ENCODE results near the gene OTOA.
"Not testable (repeated sequence)": the region's sequence is repeated elsewhere in the genome, so short reads cannot be mapped to it uniquely, and the experiment has no call there.

Gene OTOA

DNA sequence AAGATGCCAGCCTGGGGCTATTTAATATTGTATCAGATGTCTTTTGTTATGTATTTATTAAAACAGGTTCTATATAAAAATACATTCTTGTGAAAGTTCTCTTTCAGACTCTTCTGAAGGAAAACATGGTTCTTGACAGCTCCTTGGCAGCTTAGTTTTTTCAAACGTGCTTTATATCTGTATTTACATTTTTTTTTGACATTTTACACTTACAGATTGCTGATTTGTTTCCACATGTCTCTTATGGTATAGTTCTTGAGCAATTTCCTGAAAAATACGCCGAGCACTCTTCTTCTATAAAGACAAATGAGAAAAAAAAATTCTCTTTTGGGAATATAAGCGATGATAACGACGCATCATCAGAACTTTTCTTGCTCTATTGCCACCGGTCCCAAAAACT lies 20.9 kb upstream of the OTOA start:
- DNase-seq = no peak

DNA sequence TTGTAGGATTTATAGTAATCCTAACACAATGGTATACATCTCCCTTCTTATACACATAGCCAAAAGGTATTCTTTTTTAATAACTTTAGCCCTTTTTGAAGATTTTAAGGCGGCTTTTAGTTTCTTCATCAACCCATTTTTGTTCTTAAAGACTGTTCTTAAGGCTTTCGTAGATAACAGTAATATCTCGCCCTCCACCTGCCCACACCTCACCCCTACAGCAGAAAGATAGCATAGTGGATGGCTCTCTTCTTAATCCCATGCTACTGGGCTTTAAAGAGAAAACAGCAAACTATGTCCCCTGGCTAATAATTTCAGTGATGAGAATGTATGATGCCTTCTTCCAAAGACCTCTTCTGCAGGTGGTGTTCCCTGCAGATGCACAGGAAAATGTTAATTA lies 20.0 kb upstream of the OTOA start:
- peak; percentile 66 for DNase-seq

DNA sequence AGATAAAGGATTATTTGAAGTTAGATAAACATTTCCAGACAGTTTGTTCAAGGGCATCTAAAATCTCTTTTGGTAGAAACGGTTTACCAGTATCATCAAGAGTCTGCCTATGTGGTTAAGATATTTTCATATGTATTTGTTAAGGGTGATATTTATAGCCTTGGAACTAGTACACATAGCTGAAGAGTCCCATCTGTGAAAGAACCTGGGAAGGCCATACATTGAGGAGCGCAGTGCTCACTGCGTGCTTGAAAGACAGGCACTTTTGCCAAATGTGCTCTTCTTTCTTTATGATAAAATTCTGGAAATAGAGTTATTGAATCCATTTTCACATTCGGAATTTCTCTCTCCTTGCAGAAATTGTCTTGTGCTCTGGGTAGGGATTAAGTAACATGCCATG lies 19.1 kb upstream of the OTOA start:
- no peak for DNase-seq

DNA sequence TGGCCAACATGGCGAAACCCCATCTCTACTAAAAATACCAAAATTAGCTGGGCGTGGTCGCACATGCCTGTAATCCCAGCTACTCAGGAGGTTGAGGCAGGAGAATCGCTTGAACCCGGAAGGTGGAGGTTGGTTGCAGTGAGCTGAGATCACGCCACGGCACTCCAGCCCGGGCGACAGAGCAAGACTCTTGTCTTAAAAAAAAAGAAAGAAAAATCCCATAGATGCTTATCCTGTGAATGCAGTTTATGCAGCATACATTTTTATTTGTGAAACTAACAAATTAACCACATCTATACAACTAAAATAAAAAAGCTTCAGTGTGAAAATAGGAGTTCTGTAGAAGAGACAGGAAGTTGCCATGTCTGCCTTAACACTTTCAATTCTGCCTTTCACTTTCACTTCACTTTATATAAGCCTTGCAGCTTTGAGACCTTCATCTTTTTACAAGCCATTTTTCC lies 18.5 kb upstream of the OTOA start:
- DNase-seq = peak; percentile 61

DNA sequence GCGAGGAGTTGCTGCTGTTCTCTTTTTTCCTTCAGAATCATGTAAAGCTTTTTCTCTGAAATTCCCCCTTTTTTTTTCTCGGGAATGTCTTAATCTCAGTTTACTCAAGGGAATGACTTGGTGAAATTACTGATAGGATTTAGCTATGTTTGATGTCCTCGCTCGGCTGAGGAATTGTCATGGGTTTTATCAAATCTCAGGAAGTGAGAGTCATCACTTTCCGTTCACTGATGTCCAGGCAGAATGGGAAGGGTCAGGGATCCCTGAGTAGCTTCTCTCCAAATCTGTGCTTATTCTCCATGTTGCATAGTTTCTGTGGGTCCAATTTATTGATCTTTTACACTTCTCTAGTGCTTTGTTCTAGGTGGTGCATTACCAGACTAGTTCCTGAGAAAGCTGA lies 17.7 kb upstream of the OTOA start:
- DNase-seq = no peak

DNA sequence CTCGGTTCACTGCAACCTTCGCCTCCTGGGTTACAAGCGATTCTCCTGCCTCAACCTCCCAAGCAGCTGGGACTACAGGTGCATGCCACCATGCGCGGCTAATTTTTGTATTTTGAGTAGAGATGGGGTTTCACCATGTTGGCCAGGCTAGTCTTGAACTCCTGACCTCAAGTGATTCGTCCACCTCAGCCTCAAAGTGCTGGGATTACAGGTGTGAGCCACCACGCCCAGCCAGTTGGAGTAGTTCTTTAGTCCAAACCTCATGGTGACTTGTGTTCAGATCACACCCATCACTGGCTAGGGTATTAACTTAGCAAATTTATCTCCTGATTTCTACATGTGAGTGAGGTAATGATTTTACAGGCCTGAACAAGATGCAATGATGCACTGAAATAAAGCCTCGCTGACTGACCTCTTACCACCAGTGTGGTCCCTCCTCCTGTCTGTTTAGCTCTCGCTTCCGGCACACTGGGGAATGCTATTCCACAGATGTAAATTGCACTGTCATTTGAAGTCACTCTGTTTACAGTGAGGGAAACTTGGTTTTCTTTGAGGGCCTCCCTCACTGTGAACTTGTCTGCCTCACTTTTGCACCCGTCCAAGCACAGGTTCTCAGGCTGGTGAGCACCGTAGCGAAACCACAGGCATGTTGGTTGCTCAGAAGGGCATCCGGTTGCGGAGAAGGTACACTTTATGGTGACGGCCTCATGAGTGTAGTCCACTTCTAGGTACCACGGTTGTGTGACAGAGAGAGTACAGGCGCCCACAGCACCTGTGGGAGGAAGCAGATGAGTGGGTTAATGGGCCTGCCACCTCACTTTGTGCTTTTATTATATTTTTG lies 16.8 kb upstream of the OTOA start:
- DNase-seq = no peak

DNA sequence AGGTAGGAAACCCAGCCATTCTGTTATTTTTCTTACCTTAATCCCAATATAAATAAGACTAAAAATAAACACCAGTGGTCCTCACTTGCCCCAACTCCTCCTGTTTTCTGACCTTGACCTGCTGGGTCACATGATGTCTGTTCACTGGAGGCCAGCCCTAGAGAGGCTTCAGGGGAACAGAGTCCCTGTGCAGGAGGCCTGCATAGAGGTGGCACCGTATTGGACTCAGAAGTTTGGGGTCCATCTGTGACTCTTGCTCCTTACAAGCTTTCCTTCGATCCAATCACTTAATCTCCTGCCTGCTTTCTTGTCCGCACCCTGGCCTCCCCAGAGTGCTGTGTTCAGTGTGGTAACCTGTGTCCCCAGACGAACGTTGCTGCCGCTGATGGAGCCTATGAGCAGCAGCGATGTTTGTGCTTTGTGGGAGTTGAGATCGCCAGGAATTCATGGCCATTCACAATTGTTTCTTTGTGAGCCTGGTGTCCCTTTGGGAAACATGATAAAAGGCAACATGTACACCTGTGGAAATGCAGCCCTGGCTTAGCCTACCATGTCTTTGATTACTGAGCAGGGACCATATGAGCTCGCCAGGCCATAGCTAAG lies 16.1 kb upstream of the OTOA start:
- DNase-seq = no peak

DNA sequence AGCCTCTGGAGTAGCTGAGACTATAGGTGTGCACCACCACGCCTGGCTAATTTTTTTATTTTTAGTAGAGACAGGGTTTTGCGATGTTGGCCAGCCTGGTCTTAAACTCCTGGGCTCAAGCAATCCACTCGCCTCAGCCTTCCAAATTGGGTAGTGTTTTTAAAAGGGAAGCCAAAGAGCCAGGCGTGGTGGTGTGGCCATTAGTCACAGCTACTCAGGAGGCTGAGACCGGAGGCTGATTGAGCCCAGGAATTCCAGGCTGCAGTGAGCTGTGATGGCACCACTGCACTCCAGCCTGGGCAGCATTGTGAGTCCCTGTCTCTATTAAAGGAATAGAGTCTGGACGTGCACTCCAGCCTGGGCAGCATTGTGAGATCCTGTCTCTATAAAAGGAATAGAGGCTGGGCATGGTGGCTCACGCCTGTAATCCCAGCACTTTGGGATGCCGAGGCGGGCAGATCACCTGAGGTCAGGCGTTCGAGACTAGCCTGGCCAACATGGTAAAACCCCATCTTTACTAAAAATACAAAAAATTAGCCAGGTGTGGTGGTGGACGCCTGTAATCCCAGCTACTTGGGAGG lies 13.9 kb upstream of the OTOA start:
- DNase-seq = not testable (repeated sequence)

DNA sequence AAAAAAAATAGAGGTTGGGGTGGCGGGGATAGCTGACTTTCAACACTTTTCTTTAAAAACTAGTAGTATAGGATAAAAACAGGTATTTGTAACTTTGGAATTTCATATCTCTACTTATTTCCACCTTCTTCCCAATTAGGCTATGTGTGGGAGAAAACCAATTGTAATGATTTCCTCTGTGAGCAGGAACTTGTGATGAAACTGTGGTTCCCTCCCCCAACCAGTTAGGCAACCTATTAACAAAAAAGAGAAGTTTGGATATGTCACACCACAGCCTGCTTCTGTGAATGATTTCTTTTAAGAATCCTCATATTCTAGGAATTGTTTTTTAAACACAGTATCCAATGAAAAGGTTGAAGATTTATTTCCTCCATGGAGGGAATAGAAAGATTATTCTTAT lies 13.2 kb upstream of the OTOA start:
- peak; percentile 84 for DNase-seq

DNA sequence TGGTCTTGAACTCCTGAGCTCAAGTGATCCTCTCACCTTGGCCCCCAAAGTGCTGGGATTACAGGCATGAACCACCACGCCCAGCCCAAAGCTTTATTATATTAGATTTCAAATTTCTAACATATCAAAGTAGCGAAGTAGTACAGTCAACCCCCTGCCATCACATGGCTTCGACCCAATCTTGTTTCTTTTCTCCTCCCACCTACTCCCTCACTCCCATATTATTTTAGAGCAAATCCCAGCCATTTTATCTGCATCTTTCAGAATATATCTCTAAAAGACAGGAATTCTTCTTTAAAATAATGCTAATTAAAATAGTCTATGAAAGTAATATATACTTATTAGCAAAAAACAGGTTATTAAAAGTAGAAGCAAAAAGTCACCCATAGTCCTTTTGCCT lies 12.3 kb upstream of the OTOA start:
- no peak for DNase-seq

DNA sequence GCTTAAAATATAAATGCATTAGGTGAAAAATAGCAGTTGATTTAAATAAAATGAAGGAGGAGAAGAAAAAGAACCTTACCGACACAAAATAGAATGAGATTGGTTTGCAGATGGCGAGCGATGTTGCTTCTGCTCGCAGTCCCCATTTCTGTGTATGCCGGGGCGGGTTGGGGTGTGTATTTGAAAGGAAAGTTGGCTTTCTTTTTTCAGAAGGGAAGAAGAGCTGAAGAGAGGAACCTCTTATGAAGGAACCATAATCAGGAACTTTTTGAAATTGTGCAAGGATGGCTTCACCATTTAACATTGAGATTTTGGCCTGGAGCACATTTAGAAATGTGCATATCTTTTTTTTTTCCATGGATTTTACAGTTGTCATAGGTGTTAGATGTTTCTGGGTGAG lies 11.3 kb upstream of the OTOA start, which contains the start of gene IGSF6:
IGSF6 (minus strand) TSS at position 156 of the 400 bp plus-strand sequence; CDS start at position 146, 10 bp downstream.
- no peak for DNase-seq

DNA sequence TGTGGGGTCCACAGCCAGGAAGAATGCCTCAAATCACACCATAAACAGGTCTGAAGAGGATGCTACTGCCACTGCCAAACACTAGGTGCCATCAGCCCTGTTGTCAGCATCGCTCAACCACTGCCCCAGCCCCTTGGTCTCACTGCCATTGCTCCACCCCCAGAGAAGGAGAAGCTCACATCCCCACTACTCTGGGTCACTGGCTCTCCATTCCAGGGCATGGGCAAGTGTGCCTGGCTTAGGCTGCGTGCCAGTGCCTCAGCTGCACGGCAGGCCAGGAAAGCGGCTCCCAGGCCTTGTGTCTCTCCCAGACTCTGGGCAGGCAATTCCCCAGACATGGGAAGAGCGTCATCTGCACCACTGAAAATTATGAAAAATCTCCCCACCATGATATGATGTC lies 10.2 kb upstream of the OTOA start:
- DNase-seq = no peak

DNA sequence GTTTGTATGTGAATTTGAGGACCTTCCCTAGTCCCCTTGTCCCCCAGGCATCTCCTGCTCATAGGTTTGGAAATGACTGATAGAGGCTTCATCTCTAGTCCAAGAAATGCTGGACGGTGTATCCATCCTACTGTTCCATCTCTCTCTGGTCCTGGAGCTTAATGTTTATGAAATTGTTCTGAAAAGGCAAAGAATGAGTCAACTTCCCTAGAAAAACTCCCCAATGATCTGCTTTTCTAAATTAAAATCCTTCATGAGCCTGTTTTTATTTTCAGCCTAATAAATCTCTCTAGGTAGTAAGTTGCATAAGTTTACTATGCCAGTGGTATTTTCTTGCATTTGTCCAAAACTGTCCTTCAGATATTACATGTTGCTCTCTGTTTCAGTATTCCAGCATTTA lies 9.3 kb upstream of the OTOA start:
- no peak for DNase-seq

DNA sequence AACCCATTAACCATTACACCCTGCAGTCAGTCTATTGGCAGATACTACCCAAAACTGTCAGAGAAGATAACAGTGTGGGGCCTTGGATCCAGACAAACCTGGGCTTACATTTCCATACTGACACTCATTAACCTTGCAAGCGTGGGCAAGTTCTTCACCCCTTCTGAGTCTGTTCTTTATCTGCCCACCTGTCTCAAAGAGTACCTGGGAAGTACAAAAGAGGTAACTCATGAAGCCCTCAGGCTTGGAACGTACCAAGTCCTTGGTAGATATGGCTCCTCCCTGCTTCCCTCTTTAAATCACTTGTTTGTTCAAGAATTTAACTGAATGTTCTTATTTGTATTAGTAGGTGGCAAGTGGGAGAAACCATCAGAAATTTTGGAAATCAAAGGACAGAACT lies 8.9 kb upstream of the OTOA start:
- DNase-seq = no peak

DNA sequence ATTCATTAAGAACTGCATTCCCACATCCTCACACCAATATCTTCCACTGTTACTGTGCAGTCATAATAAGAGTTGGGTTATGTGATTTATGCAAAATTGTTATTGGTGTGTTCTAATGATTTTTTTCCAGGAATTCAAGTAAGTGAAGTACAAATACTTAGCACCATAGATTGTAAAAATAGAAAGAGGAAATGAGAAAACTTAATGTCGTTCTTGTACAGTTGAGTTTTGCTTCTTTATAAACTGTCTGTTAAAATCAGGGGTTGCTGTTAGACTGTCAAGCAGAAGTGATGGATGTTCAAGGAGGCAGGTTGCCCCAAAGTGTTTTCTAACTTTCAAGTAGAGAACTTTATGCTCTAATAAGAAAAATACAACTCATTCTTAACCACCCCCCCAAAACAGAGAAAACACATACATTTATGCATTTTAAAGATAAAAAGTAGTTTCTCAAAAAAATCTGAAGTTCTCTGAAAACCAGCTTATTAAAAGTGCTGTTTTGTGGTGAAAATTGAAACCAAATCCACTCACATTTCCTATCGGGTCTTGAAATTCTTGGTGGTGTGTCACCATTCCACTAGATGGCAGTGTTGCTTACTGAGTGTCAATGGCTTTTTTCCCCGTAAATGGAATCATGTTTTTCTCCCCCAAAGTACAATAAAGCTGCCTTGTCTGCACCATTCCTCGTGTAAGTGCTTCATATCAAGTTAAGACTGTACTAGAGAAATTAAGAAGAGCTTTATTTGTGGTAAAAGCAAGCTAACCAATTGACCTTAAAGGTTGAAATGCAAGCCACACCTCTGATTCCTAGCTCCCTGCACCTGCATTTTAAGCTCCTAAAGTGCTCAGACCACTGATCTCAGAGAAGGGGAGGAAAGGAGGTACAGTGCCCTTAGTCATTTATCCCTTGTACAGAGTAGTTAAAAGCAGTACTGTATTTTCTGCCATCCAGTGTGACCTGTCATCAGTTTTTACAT lies 6.7 kb upstream of the OTOA start:
- peak; percentile 82 for DNase-seq

DNA sequence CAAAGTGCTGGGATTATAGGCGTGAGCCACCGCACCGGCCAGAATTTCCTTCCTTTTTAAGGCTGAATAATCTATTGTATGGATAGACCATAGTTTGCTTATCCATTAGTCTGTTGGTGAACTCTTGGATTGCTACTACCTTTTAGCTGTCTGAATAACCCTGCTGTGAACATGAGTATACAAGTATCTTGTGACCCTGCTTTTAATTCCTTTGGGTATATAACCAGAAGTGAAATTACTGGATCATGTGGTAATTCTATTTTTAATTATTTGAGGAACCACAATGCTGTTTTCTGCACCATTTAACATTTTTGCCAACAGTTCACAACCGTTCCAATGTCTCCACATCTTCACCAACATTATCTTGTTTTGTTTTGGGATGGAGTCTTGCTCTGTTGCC lies 4.6 kb upstream of the OTOA start:
- no peak for DNase-seq

DNA sequence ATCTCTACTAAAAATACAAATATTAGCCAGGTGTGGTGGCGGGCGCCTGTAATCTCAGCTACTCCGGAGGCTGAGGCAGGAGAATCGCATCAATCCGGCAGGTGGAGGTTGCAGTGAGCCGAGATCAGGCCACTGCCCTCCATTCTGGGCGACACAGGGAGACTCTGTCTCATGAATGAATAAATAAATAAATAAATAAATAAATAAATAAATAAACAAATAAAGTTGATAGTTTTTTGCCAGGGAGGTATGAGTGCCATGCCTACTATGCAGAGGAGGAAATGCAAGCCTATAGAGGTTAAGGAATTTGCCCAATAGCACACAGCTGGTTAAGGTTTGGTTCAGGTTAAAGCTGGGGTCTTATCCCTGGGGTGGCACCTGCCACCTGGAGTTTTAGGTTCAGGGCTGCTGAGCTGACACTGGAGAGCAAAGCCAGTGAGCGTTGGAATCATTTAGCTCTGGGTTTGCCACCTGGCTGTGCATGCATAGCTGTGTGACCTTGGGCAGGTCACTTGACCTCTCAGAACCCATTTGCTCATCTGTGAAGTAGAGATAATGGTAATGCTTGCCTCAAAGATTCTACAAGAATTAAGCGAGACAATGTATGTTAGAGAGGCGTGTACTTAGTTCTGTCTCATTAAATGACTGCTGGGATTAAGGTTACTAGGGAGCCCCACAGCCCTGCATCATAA lies 1.2 kb downstream of the OTOA start:
- no peak for DNase-seq

DNA sequence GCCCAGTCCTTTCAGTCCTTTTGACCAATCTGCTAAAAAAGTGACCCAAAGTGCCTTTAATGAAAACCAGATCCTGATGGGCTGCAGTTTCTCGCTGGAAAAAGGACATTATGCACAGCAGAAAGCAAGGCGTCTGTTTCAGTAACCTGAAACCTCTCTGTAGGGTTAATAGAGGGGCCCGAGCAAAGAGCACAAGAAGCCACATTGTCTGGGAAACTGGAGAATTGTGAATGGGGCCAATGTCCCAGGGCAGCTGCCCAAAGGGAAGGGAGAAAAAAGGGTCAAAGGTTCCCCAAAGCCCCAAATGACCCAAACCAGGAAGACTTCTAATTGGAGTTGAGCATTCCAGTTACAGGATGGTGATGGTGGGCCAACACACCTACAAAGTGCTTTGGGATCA lies 3.0 kb downstream of the OTOA start:
- DNase-seq = no peak

DNA sequence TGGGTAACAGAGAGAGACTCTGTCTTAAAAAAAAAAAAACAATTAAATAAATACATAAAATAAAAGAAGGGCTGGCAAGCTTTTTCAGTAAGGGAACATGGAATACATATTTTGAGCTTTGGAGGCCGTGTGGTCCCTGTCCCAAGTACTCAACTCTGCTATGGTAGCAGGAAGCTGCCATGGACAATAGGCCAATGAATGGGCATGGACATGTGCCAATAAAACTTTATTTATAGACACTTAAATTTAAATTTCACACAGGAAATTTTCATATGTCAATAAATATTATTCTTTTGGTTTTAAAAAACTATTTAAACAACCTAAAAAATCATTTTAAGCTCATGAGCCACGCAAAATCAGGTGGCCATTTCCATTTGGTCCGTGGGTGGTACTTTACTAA lies 3.8 kb downstream of the OTOA start:
- DNase-seq = no peak

DNA sequence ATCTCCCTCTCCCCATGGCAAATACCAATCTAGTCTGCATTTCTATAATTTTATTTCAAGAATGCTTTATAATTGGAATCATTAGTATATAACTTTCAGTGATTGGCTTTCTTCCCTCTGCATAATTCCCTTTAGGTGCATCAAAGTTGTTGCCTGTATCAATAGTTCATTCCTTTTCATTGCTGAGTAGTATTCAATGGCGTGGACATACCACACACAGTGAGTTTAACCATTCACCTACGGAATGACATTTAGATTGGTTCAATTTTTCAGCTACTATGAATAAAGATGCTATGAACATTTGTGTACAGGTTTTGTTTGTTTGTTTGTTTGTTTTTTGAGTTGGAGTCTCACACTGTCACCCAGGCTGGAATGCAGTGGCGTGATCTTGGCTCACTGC lies 9.7 kb downstream of the OTOA start:
- DNase-seq = no peak

DNA sequence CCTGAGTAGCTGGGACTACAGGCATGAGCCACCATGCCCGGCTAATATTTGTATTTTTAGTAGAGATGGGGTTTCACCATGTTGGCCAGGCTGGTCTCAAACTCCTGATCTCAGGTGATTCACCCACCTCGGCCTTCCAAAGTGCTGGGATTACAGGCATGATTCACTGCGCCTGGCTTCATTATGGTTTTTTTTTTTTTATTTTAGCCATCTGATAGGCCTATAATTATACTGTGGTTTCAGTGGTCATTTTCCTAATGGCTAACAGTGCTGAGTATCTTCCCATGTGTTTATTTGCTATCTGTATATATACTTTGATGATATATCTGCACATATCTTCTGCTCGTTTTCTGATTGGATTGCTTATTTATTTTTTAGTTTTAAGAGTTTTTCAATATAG lies 10.7 kb downstream of the OTOA start:
- not testable (repeated sequence) for DNase-seq

DNA sequence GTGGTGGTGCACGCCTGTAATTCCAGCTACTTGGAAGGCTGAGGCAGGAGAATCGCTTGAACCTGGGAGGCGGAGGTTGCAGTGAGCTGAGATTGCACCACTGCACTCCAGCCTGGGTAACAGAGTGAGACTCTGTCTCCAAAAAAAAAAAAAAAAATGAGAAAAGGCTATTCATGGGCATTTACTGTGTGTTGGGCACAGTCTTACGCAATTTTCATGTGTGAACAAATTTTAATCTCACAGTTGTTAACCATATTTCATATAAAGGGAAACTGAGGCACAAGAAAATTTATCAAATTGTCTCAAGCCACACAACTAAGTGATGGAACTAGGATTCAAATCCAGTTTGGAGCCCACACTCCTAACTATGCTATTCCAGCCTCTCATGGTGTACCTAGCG lies 16.9 kb downstream of the OTOA start:
- DNase-seq = not testable (repeated sequence)

Data from hematopoietic multipotent progenitor cell treated with erythropoietin and hydrocortisone succinate and interleukin-3 and kit ligand, for 4 days (in vitro differentiated cells).